Stimulated activated naive CD8-positive, alpha-beta T cell treated with anti-CD3 and anti-CD28 coated beads, Interleukin-15, Interleukin-2, amounts not matched to agents 100 ng/mL and 50 ng/mL, for 24 hours (primary cell): Measurements from ENCODE around the gene GPC6.
"Not testable (repeated sequence)": the region's sequence is repeated elsewhere in the genome, so short reads cannot be mapped to it uniquely, and the experiment has no call there.

Experiments used
- H3K27ac Mint-ChIP-seq: one replicate; pipeline ENCODE4 v1.8.0; 2021; ENCODE audit warnings: mild to moderate bottlenecking, mixed read lengths
- H3K27me3 Mint-ChIP-seq: one replicate; pipeline ENCODE4 v1.8.0; 2021; ENCODE audit warnings: mixed read lengths
- H3K36me3 Mint-ChIP-seq: one replicate; pipeline ENCODE4 v1.8.0; 2021; ENCODE audit warnings: low read depth, mixed read lengths
- H3K4me1 Mint-ChIP-seq: one replicate; pipeline ENCODE4 v1.8.0; 2021; ENCODE audit warnings: low read depth, mixed read lengths
- H3K4me3 Mint-ChIP-seq: one replicate; pipeline ENCODE4 v1.8.0; 2021; ENCODE audit warnings: mild to moderate bottlenecking, mixed read lengths
- H3K9me3 Mint-ChIP-seq: one replicate; pipeline ENCODE4 v1.8.0; 2021; ENCODE audit warnings: mixed read lengths

GPC6 gene

DNA sequence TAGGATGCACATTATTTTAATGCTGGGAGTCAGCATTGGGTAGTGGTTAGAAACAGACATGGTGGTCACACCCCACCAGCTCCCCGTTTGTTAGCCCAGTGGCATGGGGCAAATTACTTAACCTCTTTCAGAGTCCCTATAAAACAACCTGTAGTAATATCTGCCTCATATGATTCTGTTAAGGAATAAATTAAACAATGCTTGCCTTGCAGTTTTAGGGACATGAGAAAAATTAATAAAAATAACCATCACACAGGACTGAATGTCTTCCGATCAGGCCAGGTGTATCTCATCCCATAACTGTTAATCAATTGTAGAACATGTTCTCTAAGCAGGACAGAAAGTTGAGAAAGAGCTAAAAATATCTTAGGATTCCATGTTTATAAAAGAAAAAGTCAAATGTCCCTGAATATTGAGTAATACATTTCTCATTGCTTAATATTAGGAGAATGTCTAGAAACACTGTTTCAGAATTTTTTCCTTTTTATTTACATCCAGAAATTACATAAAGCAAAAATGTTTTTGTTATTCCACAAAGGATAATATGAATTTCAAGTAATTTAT lies 196.5 kb downstream of the GPC6 start:
- Mint-ChIP-seq H3K9me3 (no peaks in the 10 kb centered on the region), H3K27me3 (no peaks in the 10 kb centered on the region), H3K36me3 (no peaks in the 10 kb centered on the region), H3K27ac (no peak overlapping the region), H3K4me1 (no peaks in the 10 kb centered on the region), H3K4me3 (no peak overlapping the region)

DNA sequence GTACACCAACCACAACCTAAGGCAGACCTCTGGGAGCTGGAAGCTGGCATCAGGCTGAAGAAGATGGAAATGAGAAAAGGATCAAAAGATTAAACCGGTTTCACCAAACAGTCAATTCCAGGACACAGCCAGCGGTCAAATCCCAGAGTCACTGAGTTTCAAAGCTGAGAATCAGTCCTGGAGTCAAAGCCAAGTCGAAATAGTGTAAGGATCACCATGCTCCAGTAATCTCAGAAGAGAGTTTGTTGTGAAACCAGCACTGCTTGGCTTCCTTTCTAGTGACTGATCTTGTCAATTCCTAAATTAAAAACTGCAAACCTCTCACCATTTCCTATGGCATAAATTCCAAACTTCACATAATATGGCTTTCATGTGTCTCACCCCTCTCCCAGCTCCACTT lies 198.8 kb downstream of the GPC6 start:
- Mint-ChIP-seq H3K27me3 (no peaks in the 10 kb centered on the region), H3K27ac (no peak overlapping the region), H3K9me3 (no peaks in the 10 kb centered on the region), H3K4me3 (no peak overlapping the region), H3K4me1 (no peaks in the 10 kb centered on the region), H3K36me3 (no peaks in the 10 kb centered on the region)

DNA sequence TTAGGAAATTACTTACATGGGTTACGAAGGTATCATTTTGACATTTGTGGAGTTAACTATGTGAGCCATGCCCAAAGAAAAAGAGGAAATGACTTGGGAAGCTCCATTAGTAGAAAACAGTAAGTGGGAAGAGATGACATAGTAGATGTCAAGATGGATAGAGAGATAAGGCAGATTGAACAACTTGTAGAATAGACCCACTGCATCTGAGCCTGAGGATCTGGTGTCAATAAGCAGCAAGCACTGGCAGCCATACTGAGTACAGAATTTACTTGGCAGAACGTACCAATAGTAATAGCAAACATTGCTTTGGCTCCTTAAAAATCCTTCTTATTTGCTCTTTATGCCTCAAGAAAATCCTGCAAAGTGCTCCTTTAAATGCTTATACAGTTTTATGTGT lies 203.8 kb downstream of the GPC6 start:
- Mint-ChIP-seq H3K9me3 (no peaks in the 10 kb centered on the region), H3K4me1 (no peaks in the 10 kb centered on the region), H3K27ac (no peak overlapping the region), H3K36me3 (no peaks in the 10 kb centered on the region), H3K4me3 (no peak overlapping the region), H3K27me3 (no peaks in the 10 kb centered on the region)

DNA sequence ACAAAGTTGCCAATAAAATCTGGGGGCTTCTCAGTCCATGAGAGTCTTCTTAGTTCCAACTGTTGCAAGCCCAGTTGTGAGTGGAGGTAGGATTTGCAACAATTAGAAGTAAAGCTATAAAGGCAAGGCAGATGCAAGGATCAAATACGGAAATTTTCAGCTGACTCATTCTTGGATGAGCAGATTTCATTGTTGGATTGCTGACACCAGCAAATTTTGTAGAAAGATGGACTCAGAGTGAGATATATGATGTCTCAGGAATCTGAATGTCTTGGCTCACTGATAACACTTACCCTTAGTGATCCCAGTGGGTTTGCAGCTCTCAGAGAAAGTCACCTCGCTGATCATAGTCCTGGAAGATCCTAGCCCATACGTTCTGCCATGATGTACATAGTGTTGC lies 209.0 kb downstream of the GPC6 start:
- Mint-ChIP-seq H3K9me3 (peaks cover 4% of the 10 kb centered on the region), H3K27me3 (no peaks in the 10 kb centered on the region), H3K4me1 (no peaks in the 10 kb centered on the region), H3K27ac (no peak overlapping the region), H3K4me3 (no peak overlapping the region), H3K36me3 (no peaks in the 10 kb centered on the region)

DNA sequence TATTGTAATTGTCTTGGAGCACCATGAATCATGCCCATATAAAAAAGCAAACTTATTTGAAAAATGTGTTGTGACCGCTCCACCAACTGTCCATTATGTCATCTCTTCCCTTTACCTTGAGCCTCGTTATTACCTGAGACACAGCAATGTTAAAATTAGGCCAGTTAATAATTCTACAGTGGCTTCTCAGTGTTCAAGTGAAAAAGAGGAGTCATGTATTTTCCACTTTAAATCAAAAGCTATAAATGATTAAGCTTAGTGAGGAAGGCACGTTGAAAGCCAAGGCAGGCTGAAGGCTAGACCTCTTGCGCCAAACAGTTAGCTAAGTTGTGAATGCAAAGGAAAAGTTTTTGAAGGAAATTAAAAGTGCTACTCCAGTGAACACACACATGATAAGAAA lies 210.5 kb downstream of the GPC6 start:
- Mint-ChIP-seq H3K9me3 (peaks cover 4% of the 10 kb centered on the region), H3K4me3 (no peak overlapping the region), H3K27me3 (no peaks in the 10 kb centered on the region), H3K4me1 (no peaks in the 10 kb centered on the region), H3K27ac (no peak overlapping the region), H3K36me3 (no peaks in the 10 kb centered on the region)

DNA sequence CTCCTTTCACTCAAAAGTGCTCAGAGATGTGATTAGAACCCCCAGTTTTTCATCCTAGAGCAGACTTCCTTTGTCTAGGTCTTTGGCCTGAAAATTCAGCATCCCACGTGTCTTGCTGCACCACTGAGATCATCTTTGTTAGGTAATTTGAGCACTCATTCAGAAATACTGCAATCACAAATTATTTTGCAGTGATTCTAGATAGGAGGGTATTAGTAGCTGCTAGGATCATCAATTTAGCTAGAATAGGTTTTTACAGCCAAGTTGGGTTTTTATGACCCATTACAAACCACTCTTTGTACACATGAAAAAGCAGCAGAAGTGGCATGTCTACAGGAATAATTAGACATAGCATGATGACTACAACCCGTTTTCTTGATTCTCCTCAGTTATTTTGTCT lies 219.6 kb downstream of the GPC6 start:
- no peak overlapping the region for H3K4me3 Mint-ChIP-seq
- no peak overlapping the region for H3K27ac Mint-ChIP-seq
- H3K36me3 Mint-ChIP-seq = no peaks in the 10 kb centered on the region
- H3K4me1 Mint-ChIP-seq = no peaks in the 10 kb centered on the region
- H3K27me3 Mint-ChIP-seq = no peaks in the 10 kb centered on the region
- no peaks in the 10 kb centered on the region for H3K9me3 Mint-ChIP-seq

DNA sequence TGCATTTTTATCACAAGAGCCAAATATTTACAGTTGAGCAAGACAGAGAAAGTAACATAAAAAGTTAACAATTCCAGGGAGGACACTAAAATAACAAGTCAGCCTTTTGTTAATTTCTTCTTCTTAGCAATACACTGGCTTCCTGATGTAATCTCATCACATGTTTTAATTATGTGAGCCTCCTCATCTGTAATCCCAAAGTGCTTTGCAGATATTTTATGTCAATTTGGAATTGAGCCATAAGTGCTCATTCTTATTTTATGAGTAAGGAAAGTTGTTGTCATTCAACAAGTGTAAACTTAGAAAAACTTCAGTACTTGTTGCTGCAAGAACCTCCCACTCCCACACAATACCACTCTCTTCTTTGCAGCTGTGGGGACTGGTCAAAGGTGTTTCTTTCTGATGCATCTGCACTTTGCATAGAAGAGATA lies 223.6 kb downstream of the GPC6 start:
- Mint-ChIP-seq H3K4me1 (no peaks in the 10 kb centered on the region), H3K27me3 (no peaks in the 10 kb centered on the region), H3K9me3 (no peaks in the 10 kb centered on the region), H3K36me3 (no peaks in the 10 kb centered on the region), H3K27ac (no peak overlapping the region), H3K4me3 (no peak overlapping the region)

DNA sequence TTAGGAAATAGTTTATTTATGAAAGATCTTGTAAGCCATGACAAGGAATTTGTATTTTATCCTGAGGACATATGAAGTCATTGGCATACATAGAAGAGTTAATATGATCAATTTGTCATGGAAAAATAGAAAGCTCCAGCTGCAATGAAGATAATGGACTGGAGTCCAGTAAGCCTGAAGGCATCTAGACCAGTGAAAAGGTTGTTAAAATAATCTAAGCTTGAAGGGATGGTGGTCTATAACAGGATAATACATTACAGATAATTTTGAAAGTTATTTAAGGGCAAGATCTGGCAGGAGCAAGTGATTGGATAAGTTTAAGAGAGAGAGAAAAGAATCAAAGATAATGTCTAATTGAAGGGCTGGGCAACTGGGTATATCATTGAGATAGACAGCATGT lies 224.2 kb downstream of the GPC6 start:
- Mint-ChIP-seq H3K4me3 (no peak overlapping the region), H3K4me1 (no peaks in the 10 kb centered on the region), H3K36me3 (no peaks in the 10 kb centered on the region), H3K27me3 (no peaks in the 10 kb centered on the region), H3K27ac (no peak overlapping the region), H3K9me3 (no peaks in the 10 kb centered on the region)

DNA sequence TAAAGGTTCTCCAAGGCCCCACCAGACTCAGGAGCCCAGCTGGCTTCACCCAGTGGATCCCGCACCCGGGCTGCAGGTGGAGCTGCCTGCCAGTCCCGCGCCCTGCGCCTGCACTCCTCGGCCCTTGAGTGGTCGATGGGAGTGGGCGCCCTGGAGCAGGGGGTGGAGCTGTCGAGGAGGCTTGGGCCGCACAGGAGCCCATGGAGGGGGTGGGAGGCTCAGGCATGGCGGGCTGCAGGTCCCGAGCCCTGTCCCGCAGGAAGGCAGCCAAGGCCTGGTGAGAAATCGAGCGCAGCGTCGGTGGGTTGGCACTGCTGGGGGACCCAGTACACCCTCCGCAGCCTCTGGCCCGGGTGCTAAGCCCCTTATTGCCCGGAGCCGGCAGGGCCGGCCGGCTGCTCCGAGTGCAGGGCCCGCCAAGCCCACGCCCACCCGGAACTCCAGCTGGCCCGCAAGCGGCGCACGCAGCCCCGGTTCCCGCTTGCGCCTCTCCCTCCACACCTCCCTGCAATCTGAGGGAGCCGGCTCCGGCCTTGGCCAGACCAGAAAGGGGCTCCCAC lies 228.1 kb downstream of the GPC6 start:
- not testable (repeated sequence) for H3K27ac Mint-ChIP-seq, H3K36me3 Mint-ChIP-seq, H3K27me3 Mint-ChIP-seq, H3K9me3 Mint-ChIP-seq, H3K4me1 Mint-ChIP-seq, H3K4me3 Mint-ChIP-seq

DNA sequence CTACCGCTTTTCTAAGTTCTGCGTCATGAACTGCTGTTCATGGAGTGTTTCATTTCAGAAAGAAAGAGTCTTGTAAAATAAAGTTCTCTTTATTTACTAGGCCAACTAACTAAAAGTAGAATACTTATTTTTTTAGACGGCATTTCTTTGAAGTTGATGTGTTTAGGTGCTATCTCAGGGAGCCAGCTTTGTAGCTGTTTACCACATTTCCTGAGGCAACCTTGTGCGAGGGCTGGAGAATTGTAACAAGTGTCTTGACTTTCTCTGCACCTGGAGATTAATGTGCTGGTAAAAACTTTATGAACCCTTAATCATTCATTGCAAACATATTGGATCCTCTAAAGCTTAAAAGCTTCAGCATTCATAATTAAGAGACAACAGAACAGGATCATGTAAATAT lies 229.3 kb downstream of the GPC6 start:
- no peaks in the 10 kb centered on the region for H3K4me1 Mint-ChIP-seq
- no peaks in the 10 kb centered on the region for H3K27me3 Mint-ChIP-seq
- no peaks in the 10 kb centered on the region for H3K36me3 Mint-ChIP-seq
- no peak overlapping the region for H3K27ac Mint-ChIP-seq
- H3K9me3 Mint-ChIP-seq = no peaks in the 10 kb centered on the region
- H3K4me3 Mint-ChIP-seq = no peak overlapping the region

DNA sequence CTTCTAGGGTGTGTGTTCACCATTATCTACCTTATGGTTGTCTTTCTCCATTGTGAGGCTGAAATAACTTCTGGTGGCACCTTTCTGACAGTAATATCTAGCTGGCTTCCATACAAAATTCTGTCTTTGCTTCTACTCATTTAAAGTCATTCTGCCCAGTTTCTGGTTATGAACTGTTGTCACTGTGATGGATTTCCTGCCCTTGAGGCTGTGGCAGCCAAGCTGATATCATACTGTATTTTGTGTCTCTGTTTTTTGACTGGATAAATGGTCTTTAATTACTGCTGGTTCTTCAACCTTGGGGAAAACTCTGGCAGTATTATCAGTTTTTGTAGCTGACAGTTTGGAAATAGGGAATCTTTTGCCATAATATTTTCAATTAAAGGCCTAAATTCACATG lies 233.4 kb downstream of the GPC6 start:
- no peaks in the 10 kb centered on the region for H3K4me1 Mint-ChIP-seq
- H3K36me3 Mint-ChIP-seq = no peaks in the 10 kb centered on the region
- H3K27me3 Mint-ChIP-seq = no peaks in the 10 kb centered on the region
- H3K4me3 Mint-ChIP-seq = no peak overlapping the region
- peaks cover 6% of the 10 kb centered on the region for H3K9me3 Mint-ChIP-seq
- no peak overlapping the region for H3K27ac Mint-ChIP-seq

DNA sequence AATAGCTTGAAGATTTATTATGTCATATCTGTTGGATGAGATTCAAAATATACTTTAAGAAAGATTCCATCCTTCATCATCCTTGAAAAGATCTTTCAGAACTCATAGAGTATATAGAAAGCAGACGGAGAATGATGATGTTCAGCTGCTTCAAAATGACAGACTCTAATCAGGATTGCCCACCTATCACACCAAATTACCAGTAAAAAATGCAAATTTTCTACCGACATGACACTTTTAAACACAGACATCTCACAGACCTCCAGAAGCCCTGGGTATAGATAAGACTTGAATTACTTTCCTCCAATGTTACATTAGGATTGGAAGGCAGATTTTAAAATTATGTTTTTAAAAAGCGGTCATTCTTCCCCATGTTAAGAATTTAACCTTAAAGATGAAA lies 235.5 kb downstream of the GPC6 start:
- Mint-ChIP-seq H3K27me3 (no peaks in the 10 kb centered on the region), H3K4me3 (no peak overlapping the region), H3K9me3 (peaks cover 11% of the 10 kb centered on the region), H3K36me3 (no peaks in the 10 kb centered on the region), H3K27ac (no peak overlapping the region), H3K4me1 (no peaks in the 10 kb centered on the region)

DNA sequence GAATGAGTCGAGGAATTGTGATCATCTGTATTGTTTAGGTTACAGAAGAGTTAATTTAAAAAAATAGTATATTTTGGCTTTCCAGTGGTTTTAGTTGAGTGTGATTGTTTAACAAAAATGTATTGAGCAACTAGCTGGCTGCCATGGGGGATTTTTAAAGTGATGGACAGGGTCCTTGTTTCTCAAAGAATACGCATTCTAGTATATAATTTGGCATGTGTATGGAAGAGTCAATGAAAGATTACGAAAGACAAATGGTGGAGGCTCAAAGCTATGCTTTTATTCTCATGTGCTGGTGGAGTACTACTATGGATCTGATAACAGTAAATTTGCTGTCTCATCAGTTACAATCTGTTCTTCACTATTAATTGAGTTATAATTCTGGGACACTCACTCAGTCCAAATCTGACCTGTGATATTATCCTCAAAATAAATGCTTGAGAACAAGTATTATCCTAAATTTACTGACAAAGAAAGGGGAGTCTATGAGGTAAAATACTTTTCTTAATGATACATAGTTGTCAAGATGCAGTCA lies 240.0 kb downstream of the GPC6 start:
- H3K27ac Mint-ChIP-seq = no peak overlapping the region
- H3K9me3 Mint-ChIP-seq = peaks cover 17% of the 10 kb centered on the region
- H3K4me1 Mint-ChIP-seq = no peaks in the 10 kb centered on the region
- H3K27me3 Mint-ChIP-seq = no peaks in the 10 kb centered on the region
- no peaks in the 10 kb centered on the region for H3K36me3 Mint-ChIP-seq
- no peak overlapping the region for H3K4me3 Mint-ChIP-seq

DNA sequence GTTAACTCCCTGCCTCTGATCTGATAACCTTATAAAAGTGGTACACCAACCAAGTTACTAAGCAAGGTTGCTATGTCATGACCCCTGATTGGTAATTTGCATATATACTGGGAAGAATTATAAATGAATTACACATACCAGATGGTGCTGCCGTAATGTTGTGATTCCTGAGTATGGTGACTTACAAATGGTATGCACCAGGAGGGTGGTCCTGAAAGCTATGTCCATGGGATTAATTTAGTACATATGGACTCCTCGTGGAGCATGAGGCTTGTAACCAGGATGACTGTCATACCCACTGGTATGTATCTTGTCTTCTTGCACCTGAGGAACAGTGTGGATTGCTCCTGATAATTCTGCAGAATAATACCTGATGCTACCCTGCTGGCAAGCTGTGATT lies 240.6 kb downstream of the GPC6 start:
- H3K27ac Mint-ChIP-seq = no peak overlapping the region
- H3K4me3 Mint-ChIP-seq = no peak overlapping the region
- H3K36me3 Mint-ChIP-seq = no peaks in the 10 kb centered on the region
- peaks cover 22% of the 10 kb centered on the region for H3K9me3 Mint-ChIP-seq
- H3K4me1 Mint-ChIP-seq = no peaks in the 10 kb centered on the region
- H3K27me3 Mint-ChIP-seq = no peaks in the 10 kb centered on the region

DNA sequence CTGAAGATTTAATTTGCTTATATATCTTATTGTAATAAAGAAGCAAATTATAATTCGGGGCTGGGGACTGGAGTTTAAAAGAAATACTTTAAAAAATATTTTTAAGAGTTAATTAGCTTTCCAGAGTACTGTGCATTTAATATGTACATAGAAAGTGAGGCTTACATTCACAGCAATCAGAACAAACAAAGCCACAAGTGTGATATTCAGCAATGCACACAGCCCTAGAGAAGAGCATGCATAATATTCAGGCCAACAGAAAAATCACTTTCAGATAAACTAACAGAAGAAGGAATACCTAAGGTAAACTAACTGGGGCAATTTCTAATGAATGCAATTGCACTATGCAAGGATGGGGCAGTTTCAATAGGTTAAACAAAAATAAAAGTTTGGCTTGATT lies 241.8 kb downstream of the GPC6 start:
- H3K27ac Mint-ChIP-seq = no peak overlapping the region
- H3K27me3 Mint-ChIP-seq = no peaks in the 10 kb centered on the region
- H3K4me1 Mint-ChIP-seq = no peaks in the 10 kb centered on the region
- H3K9me3 Mint-ChIP-seq = peaks cover 22% of the 10 kb centered on the region
- H3K4me3 Mint-ChIP-seq = no peak overlapping the region
- H3K36me3 Mint-ChIP-seq = no peaks in the 10 kb centered on the region

DNA sequence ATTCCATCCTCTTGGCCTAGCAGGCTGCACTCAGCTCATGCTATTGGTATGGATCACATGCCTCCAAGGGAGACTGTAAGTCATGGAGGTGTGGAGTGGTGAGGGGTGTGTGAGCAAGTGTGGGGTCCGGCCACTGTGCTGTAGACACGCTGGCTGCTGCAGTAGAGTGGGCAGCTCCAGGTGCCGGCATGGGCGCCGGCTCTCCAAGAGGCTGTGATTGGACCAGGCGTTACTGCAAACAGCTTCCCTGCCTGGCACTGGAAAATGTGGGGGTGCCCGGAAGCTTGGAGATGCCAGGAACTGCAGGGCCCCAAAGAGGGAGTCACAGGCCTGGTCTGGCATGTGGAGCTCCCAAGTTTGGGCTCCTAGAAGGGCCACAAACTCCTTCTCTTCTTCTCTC lies 245.7 kb downstream of the GPC6 start:
- H3K36me3 Mint-ChIP-seq = no peaks in the 10 kb centered on the region
- no peaks in the 10 kb centered on the region for H3K27me3 Mint-ChIP-seq
- no peaks in the 10 kb centered on the region for H3K4me1 Mint-ChIP-seq
- H3K27ac Mint-ChIP-seq = no peak overlapping the region
- no peak overlapping the region for H3K4me3 Mint-ChIP-seq
- peaks cover 10% of the 10 kb centered on the region for H3K9me3 Mint-ChIP-seq
